Bronchial epithelial cell (primary cell): ENCODE measurements around the gene ZNF554. TPM values are rescaled to one million over a fixed set of nuclear protein-coding genes. Genes with fewer than 3 reads are reported as not detected.

Experiments used
- DNase-seq: peaks from one replicate; pipeline ENCODE4 v3.0.0-alpha.2; 2010; ENCODE audit warnings: low read depth
- FAIRE-seq: peaks from 2 replicates; lab custom pipeline; 2011; peaks lifted over from hg19 to GRCh38; lab: Jason Lieb, UNC
- H3K27me3 ChIP-seq: 2 replicates; pipeline ENCODE4 v1.5.1; 2011; ENCODE audit warnings: low read length; ENCODE audit not compliant: control insufficient read depth, insufficient read depth
- H3K36me3 ChIP-seq: 2 replicates; pipeline ENCODE4 v1.5.1; 2011; ENCODE audit warnings: low read length; ENCODE audit not compliant: control insufficient read depth, insufficient read depth
- H3K4me3 ChIP-seq: 2 replicates; pipeline ENCODE4 v1.5.1; 2011; ENCODE audit warnings: mild to moderate bottlenecking, low read depth, low read length, control low read depth
- CTCF ChIP-seq: IDR thresholded peaks from 2 replicates; pipeline ENCODE4 v1.5.1; 2011; ENCODE audit warnings: mild to moderate bottlenecking, moderate library complexity, low read length, control low read depth, inconsistent platforms; ENCODE audit not compliant: insufficient read depth, severe bottlenecking
- total RNA-seq: library from RNA; depleted of rRNA; stranded (reverse); fragments of >200 nt; gene quantifications from 2 replicates; pipeline ENCODE4 v1.2.1, GENCODE V29; 2014

The ZNF554 gene
- total RNA-seq, 1 donor from 2014 or later = 3.9 TPM

DNA sequence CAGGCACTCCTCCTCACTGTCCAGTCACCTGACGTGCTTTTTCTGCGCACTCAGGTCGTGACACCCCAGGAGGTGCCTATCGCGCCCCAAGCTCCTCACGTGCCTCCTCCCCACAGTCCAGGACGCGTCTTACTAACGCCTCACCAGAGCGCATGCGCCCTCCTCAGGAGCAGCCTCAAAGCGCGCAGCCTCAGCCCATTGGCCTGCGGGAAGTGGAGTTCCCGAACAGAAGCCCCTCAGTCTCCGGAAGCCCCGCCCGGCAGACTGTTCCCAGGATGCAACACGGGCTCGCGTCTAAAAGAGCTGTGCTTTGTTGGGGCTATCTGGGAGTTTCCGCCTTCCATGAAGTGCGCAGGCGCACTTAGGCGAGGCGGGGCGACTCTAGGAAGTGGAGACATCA, 39.2 kb downstream of the ZNF554 start:
- TF ChIP-seq CTCF = no peak
- DNase-seq (no peak), FAIRE-seq (no peak)
- Histone ChIP-seq H3K36me3 (no peaks in the 10 kb centered on the region), H3K4me3 (no peak overlapping the region), H3K27me3 (no peaks in the 10 kb centered on the region)

DNA sequence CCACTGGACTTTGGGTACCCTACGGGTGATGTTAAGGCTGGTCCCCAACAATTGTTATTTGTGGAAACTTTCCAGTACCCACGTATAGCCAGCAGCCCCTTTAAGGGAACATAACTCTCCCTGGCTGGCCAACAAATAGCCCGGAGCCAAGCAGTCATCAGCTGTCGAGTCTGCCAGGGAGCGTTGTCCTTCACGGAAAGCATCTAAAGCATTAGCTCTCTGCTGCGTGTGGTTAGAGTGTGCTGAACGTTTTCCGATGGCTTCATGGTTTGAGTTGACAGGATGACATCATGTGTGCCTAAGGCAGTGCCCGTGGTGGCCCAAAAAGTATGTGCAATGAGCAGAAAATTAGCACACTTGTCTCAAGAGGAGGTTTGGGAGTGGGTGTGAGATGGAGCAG, 44.1 kb downstream of the ZNF554 start:
- no peak for TF ChIP-seq CTCF
- H3K4me3 ChIP-seq = no peak overlapping the region
- no peak for DNase-seq
- no peaks in the 10 kb centered on the region for H3K27me3 ChIP-seq
- H3K36me3 ChIP-seq = no peaks in the 10 kb centered on the region
- peak; percentile 80 for FAIRE-seq

- Histone ChIP-seq H3K36me3 (no peaks in the 10 kb centered on the region), H3K4me3 (no peak overlapping the region), H3K27me3 (no peaks in the 10 kb centered on the region)
- FAIRE-seq = no peak
- no peak for DNase-seq
- TF ChIP-seq CTCF = no peak
Measured at GRCh38 chr19:2865334-2866100, 45.8 kb downstream of the ZNF554 start.

DNA sequence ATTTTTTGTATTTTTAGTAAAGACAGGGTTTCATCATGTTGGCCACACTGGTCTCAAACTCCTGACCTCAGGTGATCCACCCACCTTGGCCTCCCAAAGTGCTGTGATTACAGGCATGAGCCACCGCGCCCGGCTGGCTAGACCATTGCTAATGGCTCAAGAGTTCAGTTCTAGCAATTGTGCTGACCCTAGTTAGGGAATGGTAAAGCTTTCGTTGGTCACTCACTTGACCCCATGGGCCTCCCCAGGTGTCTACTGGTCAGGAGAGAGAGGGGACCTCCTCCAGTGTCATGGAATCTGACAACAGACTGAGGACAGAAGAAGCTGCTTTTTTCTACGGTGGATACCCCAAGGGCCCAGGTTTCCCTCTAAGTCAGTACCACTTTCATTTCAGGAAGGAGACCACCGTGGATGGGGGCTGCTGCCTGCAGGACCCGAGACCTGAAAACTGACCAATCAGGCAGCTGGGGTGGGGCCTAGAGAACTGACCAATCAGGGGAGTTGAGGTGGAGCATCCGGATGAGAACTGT, 46.9 kb downstream of the ZNF554 start:
- H3K36me3 ChIP-seq = no peaks in the 10 kb centered on the region
- no peak for FAIRE-seq
- peak overlapping the region; percentile 10 for H3K4me3 ChIP-seq
- no peak for TF ChIP-seq CTCF
- no peaks in the 10 kb centered on the region for H3K27me3 ChIP-seq
- DNase-seq = no peak

GRCh38 chr19:2867025-2867991, 47.6 kb downstream of the ZNF554 start, which contains the start of gene ZNF556:
Gene ZNF556 (plus strand): TSS chr19:2867335. CDS start chr19:2867422, 87 bp downstream.
- no peak for FAIRE-seq
- TF ChIP-seq CTCF = no peak
- peak within 1 kb of the TSS; percentile 45 for H3K4me3 ChIP-seq
- H3K27me3 ChIP-seq = no peaks in the 10 kb centered on the region
- peak; percentile 90 for DNase-seq
- no peaks in the 10 kb centered on the region for H3K36me3 ChIP-seq
